ENCODE measurements around the gene RC3H1. TPM values are rescaled to one million over a fixed set of nuclear protein-coding genes. Genes with fewer than 3 reads are reported as not detected.

Gene RC3H1
- total and polyA plus RNA-seq, 2 experiments from 2014 or later, result 6.8 to 24.5 TPM

- H3K9me2 ChIP-seq (ENCODE audit: insufficient read depth), result no peaks in the 10 kb centered on the region
- DNase-seq (ENCODE audit: low spot score), result no peak
- H3K4me2 ChIP-seq, result no peak overlapping the region
- no peaks in the 10 kb centered on the region for H3F3A ChIP-seq (replicated peaks; ENCODE audit: low read depth)
- ATAC-seq, result no peak
- no peaks in the 10 kb centered on the region for H3K36me3 Mint-ChIP-seq (ENCODE audit: low read depth)
- H3K9me3 Mint-ChIP-seq, result peaks cover 15% of the 10 kb centered on the region; the same call in 2 of the 3 replicates
- no peaks in the 10 kb centered on the region for H3K36me3 ChIP-seq (ENCODE audit: insufficient read depth)
- no peaks in the 10 kb centered on the region for H4K20me1 ChIP-seq (replicated peaks; ENCODE audit: insufficient read depth)
- no peaks in the 10 kb centered on the region for H3K27me3 ChIP-seq (ENCODE audit: insufficient read depth)
- TF ChIP-seq ZNF114 (CRISPR knock-in tag; IDR thresholded peaks at IDR 0.05), result no peak
- no peak for TF ChIP-seq ZNF462 (CRISPR knock-in tag; IDR thresholded peaks at IDR 0.05)
- no peak for TF ChIP-seq NANOG (IDR thresholded peaks at IDR 0.05; ENCODE audit: borderline replicate concordance)
- no peak for TF ChIP-seq STAT1 (IDR thresholded peaks at IDR 0.05; ENCODE audit: unreplicated experiment)
- TF ChIP-seq CREB1 (CRISPR knock-in tag; IDR thresholded peaks at IDR 0.05; ENCODE audit: low read depth), result no peak
- TF ChIP-seq REST (IDR thresholded peaks at IDR 0.05; ENCODE audit: unreplicated experiment), result no peak
- no peak for TF ChIP-seq EZH2 (IDR thresholded peaks at IDR 0.05; ENCODE audit: low read depth, unreplicated experiment)
- TF ChIP-seq ZNF331 (CRISPR knock-in tag; IDR thresholded peaks at IDR 0.05; ENCODE audit: low read depth), result no peak
- TF ChIP-seq POLR2AphosphoS5 (IDR thresholded peaks at IDR 0.05; ENCODE audit: low read depth), result no peak
- no peak for TF ChIP-seq JUNB (IDR thresholded peaks at IDR 0.05; ENCODE audit: unreplicated experiment)
- TF ChIP-seq CTCF (conservative IDR thresholded peaks at IDR 0.05; ENCODE audit: low read depth in 2 of 2), result no peak
- no peak for TF ChIP-seq ETS1 (IDR thresholded peaks at IDR 0.05)
- no peak for TF ChIP-seq EZH2phosphoT487 (IDR thresholded peaks at IDR 0.05; ENCODE audit: unreplicated experiment)
- H2AFZ ChIP-seq, result no peak overlapping the region
- H3K27me3 Mint-ChIP-seq (ENCODE audit: insufficient read depth, low read depth, poor library complexity), result no peaks in the 10 kb centered on the region
- H3K79me2 ChIP-seq (replicated peaks; ENCODE audit: insufficient read depth), result no peaks in the 10 kb centered on the region
- no peak overlapping the region for H3K27ac Mint-ChIP-seq
- no peaks in the 10 kb centered on the region for H3K4me1 ChIP-seq (ENCODE audit: insufficient read depth)
- no peak overlapping the region for H3K27ac ChIP-seq (ENCODE audit: low read depth)
- no peaks in the 10 kb centered on the region for H3K4me1 Mint-ChIP-seq
- no peak overlapping the region for H3K4me3 ChIP-seq
- H3K4me3 Mint-ChIP-seq, result no peak overlapping the region
Measured at GRCh38 chr1:174049514-174049913, 27.4 kb upstream of the RC3H1 start.

All from GM23338 (cell line).